ENCODE data around the gene FXYD3. TPM values are rescaled to one million over a fixed set of nuclear protein-coding genes. Genes with fewer than 3 reads are reported as not detected.
A peak's percentile ranks its signal among the peaks of the same experiment; 100 is the strongest.

Gene FXYD3, protein sequence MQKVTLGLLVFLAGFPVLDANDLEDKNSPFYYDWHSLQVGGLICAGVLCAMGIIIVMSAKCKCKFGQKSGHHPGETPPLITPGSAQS
- not detected for total RNA-seq

DNA sequence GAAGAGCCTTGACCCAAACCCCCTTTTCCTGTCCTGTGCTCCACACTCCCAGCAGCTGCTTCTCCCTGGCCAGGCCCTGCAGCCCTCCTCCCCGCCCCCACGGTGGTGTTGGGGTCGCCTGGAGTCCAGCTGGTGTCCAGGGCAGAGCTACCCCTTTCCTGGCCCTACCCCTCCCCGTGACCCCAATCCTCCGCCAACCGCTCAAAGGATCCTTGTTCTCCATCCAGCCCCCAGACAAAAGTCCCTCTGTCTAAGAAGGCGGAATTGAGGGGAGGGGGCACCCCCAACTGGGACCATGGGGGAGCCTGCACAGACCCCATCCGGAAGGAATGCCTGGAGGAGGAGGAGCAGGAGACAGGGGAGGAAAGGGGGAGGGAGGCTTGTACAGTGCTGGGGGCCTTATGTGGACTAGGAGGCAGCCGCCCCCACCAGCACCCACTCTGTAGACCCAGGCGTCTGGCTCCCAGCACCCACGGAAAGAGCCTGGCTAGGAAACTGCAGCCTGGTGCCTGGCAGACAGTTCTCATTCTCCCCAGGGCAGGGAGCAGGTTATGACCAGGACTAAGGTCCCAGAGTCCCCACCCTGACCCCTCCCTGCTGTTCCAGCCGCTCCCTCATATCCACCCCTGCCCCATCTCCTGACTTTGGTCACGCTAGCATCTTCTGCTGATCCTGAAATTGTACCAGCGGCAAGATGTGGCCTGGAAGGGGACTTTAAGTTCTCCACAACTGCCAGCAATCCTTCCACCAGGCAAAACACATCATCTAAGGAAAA is at the start of gene FXYD3:
FXYD3 (plus strand) TSS at position 647 of the 775 bp plus-strand sequence. CDS start 3,554 bp downstream, outside the sequence.
- Mint-ChIP-seq H3K36me3 (ENCODE audit: low read depth) (no peaks in the 10 kb centered on the region), H3K4me1 (peaks cover 6% of the 10 kb centered on the region), H3K27me3 (no peaks in the 10 kb centered on the region), H3K4me3 (no peak within 1 kb of the TSS), H3K27ac (no peak within 1 kb of the TSS), H3K9me3 (ENCODE audit: low read depth) (no peaks in the 10 kb centered on the region)
- no peak for DNase-seq
- ATAC-seq, result no peak
- intact Hi-C loops (cut with DNase I, micrococcal nuclease), result no loop called here
- ChIA-PET CTCF (interaction anchor here (0.7 to 2.1 kb wide), 7 partner anchors 9 to 199 kb away, joined by 3 to 8 read pairs (median 4); no protein-coding TSS in a partner anchor), POLR2A (no interaction called here)

GRCh38 chr19:35066121-35066520 is 49.5 kb upstream of the FXYD3 start:
- ChIA-PET POLR2A (no interaction called here), CTCF (interaction anchor here (0.8 to 2.2 kb wide), 21 partner anchors 8 to 682 kb away, joined by 3 to 30 read pairs (median 5); partner anchors contain the start of genes FXYD5, FXYD7, LGI4 and LIN37)
- no peak overlapping the region for H3K4me3 Mint-ChIP-seq
- H3K9me3 Mint-ChIP-seq (ENCODE audit: low read depth), result peaks cover 4% of the 10 kb centered on the region
- H3K27me3 Mint-ChIP-seq, result no peaks in the 10 kb centered on the region
- peaks cover 17% of the 10 kb centered on the region for H3K4me1 Mint-ChIP-seq
- intact Hi-C loops (cut with DNase I, micrococcal nuclease), result no loop called here
- ATAC-seq (no peak), DNase-seq (no peak)
- H3K27ac Mint-ChIP-seq, result no peak overlapping the region
- no peaks in the 10 kb centered on the region for H3K36me3 Mint-ChIP-seq (ENCODE audit: low read depth)

DNA sequence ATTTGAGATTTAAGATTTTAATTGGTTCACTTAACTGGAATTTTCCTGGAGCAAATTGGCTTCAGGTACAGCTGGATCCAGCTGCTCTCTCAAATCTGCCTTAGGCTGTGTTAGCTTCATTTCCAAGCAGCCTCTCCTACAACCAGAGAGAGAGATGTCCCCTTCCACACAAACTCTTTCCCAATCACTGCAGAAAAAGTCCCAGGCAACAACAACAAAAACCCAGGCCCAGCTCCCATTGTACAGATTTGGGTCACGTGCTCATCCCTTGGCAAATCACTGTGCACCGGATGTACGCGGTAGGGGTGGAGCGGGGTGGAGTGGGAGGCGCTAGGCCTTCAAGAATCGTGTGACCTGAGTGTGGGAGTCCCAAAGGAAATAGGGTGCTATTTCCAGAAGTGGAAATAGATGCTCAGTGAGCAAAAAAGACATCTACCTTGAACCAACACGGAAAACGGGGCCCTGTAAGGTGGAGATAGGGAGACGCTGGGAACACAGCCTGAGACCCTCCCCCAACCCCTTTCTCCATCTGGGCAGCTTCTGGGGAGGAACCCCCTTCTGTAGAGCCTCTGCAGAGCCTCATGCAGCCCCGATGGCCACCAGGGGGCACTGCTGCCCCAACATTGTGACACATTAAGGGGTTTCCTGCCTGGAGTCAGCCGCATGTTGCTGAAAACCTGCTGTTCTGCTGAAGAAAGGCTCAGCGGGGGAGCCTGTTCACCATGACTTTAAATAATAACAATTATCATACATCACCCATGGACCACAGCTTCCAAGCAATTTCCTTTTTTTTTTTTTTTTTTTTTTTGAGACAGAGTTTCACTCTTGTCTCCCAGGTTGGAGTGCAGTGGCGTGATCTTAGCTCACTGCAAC is 48.7 kb upstream of the FXYD3 start:
- no peaks in the 10 kb centered on the region for H3K27me3 Mint-ChIP-seq
- ChIA-PET CTCF (interaction anchor here (0.6 to 2.2 kb wide), 29 partner anchors 8 to 1376 kb away, joined by 3 to 30 read pairs (median 5); partner anchors contain the start of genes FXYD5, FXYD7, LGI4 and LIN37), POLR2A (interaction anchor here (0.8 kb wide), 1 partner anchor 20 kb away, joined by 3 read pairs; no protein-coding TSS in a partner anchor)
- peak; percentile 89 for ATAC-seq
- no peaks in the 10 kb centered on the region for H3K36me3 Mint-ChIP-seq (ENCODE audit: low read depth)
- peak; percentile 96 for DNase-seq
- H3K4me1 Mint-ChIP-seq, result peaks cover 17% of the 10 kb centered on the region
- H3K27ac Mint-ChIP-seq, result peak overlapping the region; percentile 62
- intact Hi-C loops (cut with DNase I, micrococcal nuclease), result loop anchor here (1.0 kb wide), 4 partner anchors 23 to 202 kb away; partner anchors contain the start of gene LGI4 (in 2 of the 2)
- peaks cover 4% of the 10 kb centered on the region for H3K9me3 Mint-ChIP-seq (ENCODE audit: low read depth)
- peak overlapping the region; percentile 39 for H3K4me3 Mint-ChIP-seq

GRCh38 chr19:35068941-35069634 is 46.5 kb upstream of the FXYD3 start:
- peaks cover 4% of the 10 kb centered on the region for H3K9me3 Mint-ChIP-seq (ENCODE audit: low read depth)
- ChIA-PET CTCF (interaction anchor here (0.7 to 2.8 kb wide), 7 partner anchors 18 to 466 kb away, joined by 3 to 12 read pairs (median 4); no protein-coding TSS in a partner anchor), POLR2A (no interaction called here)
- intact Hi-C loops (cut with DNase I, micrococcal nuclease), result no loop called here
- peaks cover 10% of the 10 kb centered on the region for H3K4me1 Mint-ChIP-seq
- DNase-seq (no peak), ATAC-seq (no peak)
- H3K4me3 Mint-ChIP-seq, result no peak overlapping the region
- no peak overlapping the region for H3K27ac Mint-ChIP-seq
- H3K36me3 Mint-ChIP-seq (ENCODE audit: low read depth), result no peaks in the 10 kb centered on the region
- H3K27me3 Mint-ChIP-seq, result no peaks in the 10 kb centered on the region

GRCh38 chr19:35069696-35070095 is 45.9 kb upstream of the FXYD3 start:
- ATAC-seq (no peak), DNase-seq (no peak)
- Mint-ChIP-seq H3K4me3 (no peak overlapping the region), H3K9me3 (ENCODE audit: low read depth) (peaks cover 4% of the 10 kb centered on the region), H3K27me3 (no peaks in the 10 kb centered on the region), H3K36me3 (ENCODE audit: low read depth) (no peaks in the 10 kb centered on the region), H3K27ac (no peak overlapping the region), H3K4me1 (peaks cover 8% of the 10 kb centered on the region)
- POLR2A ChIA-PET, result no interaction called here
- intact Hi-C loops (cut with DNase I, micrococcal nuclease), result no loop called here
- CTCF ChIA-PET, result interaction anchor here (0.7 to 2.8 kb wide), 9 partner anchors 17 to 465 kb away, joined by 3 to 12 read pairs (median 4); no protein-coding TSS in a partner anchor

- Mint-ChIP-seq H3K36me3 (ENCODE audit: low read depth) (no peaks in the 10 kb centered on the region), H3K4me3 (no peak overlapping the region), H3K9me3 (ENCODE audit: low read depth) (peaks cover 4% of the 10 kb centered on the region), H3K27me3 (no peaks in the 10 kb centered on the region), H3K27ac (no peak overlapping the region), H3K4me1 (peaks cover 8% of the 10 kb centered on the region)
- CTCF ChIA-PET, result interaction anchor here (0.8 to 2.8 kb wide), 8 partner anchors 10 to 424 kb away, joined by 3 to 12 read pairs (median 4); no protein-coding TSS in a partner anchor
- POLR2A ChIA-PET, result no interaction called here
- no peak for ATAC-seq
- intact Hi-C loops (cut with DNase I, micrococcal nuclease), result no loop called here
- DNase-seq, result no peak
These were observed 45.2 kb upstream of the FXYD3 start for GRCh38 chr19:35070471-35070870.

DNA sequence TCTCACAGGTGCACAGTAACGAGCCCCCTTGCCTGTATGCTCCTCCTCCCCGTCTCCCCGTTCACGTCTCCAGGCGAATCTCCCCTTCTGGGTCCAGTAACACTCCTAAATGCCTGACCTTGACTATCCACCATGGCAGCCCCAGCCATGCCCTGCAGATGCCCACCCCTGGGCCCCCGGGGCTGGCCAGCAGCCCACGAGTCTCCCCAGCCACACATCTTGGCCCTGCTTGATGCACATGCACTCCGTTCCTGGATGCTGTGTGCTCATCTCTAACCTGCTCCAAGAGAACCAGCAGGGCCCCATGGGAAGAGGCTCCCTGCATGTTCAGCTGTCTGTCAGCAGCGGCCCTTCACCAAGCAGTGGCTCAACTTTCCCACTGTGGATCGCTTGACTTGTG is 42.1 kb upstream of the FXYD3 start:
- Mint-ChIP-seq H3K27me3 (no peaks in the 10 kb centered on the region), H3K9me3 (ENCODE audit: low read depth) (peaks cover 2% of the 10 kb centered on the region), H3K27ac (no peak overlapping the region), H3K36me3 (ENCODE audit: low read depth) (no peaks in the 10 kb centered on the region), H3K4me3 (no peak overlapping the region), H3K4me1 (no peaks in the 10 kb centered on the region)
- ChIA-PET POLR2A (no interaction called here), CTCF (no interaction called here)
- ATAC-seq (no peak), DNase-seq (no peak)
- intact Hi-C loops (cut with DNase I, micrococcal nuclease), result no loop called here

GRCh38 chr19:35073941-35074340 is 41.7 kb upstream of the FXYD3 start:
- no peak for ATAC-seq
- Mint-ChIP-seq H3K27me3 (peaks cover 2% of the 10 kb centered on the region), H3K4me1 (no peaks in the 10 kb centered on the region), H3K27ac (no peak overlapping the region), H3K9me3 (ENCODE audit: low read depth) (peaks cover 2% of the 10 kb centered on the region), H3K36me3 (ENCODE audit: low read depth) (no peaks in the 10 kb centered on the region), H3K4me3 (no peak overlapping the region)
- intact Hi-C loops (cut with DNase I, micrococcal nuclease), result no loop called here
- ChIA-PET CTCF (no interaction called here), POLR2A (no interaction called here)
- DNase-seq, result no peak

DNA sequence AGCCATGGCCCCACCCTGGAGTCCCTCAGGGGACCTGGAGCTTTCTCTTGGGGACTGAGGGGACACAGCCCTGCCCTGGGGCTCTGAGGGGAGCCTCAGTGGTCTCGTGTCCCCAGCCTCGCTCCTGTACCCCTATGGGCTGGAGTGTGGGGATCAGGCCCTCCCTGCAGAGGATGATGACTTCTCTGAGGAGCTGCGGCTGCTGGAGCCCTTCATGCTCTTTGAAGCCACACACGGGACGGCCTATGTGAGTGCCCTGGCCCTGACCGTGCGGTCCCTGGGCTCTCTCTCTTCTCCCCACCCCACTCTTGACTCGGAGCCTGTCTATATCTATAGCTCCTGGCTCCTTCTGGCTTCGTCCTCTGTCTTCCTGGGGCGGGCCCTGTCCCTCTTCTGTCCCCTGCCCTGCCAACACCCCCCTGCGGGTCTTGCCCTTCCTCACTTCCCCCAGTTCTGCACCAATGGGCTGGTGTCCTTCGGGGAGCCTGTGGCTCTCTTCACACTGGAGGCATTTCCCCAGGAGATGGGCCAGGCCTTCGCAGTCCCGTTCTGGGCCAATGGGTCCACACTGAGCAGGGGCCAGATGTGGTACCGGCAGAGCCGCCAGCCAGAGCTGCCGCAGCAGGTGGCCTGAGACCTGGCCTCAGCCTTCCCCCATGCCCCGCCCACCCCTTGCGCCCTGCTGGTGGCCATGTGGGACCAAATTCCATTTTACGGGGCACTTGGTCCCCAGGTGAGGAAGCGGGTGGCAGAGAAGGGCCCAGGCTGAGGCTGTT is 41.0 kb upstream of the FXYD3 start:
- Mint-ChIP-seq H3K9me3 (ENCODE audit: low read depth) (peaks cover 2% of the 10 kb centered on the region), H3K4me3 (no peak overlapping the region), H3K27ac (no peak overlapping the region), H3K27me3 (peaks cover 2% of the 10 kb centered on the region), H3K4me1 (no peaks in the 10 kb centered on the region), H3K36me3 (ENCODE audit: low read depth) (no peaks in the 10 kb centered on the region)
- ATAC-seq, result no peak
- CTCF ChIA-PET, result no interaction called here
- no peak for DNase-seq
- POLR2A ChIA-PET, result no interaction called here
- intact Hi-C loops (cut with DNase I, micrococcal nuclease), result no loop called here

- intact Hi-C loops (cut with DNase I, micrococcal nuclease), result no loop called here
- ChIA-PET CTCF (no interaction called here), POLR2A (no interaction called here)
- peaks cover 2% of the 10 kb centered on the region for H3K27me3 Mint-ChIP-seq
- H3K4me1 Mint-ChIP-seq, result no peaks in the 10 kb centered on the region
- H3K36me3 Mint-ChIP-seq (ENCODE audit: low read depth), result no peaks in the 10 kb centered on the region
- no peak overlapping the region for H3K4me3 Mint-ChIP-seq
- peaks cover 2% of the 10 kb centered on the region for H3K9me3 Mint-ChIP-seq (ENCODE audit: low read depth)
- DNase-seq (no peak), ATAC-seq (no peak)
- H3K27ac Mint-ChIP-seq, result no peak overlapping the region
These were observed 40.2 kb upstream of the FXYD3 start for GRCh38 chr19:35075202-35076025.

All from activated CD4-positive, alpha-beta T cell treated with anti-CD3 and anti-CD28 coated beads for 36 hours (primary cell).